Measurements from ENCODE around the gene EHMT1. TPM values are rescaled to one million over a fixed set of nuclear protein-coding genes. Genes with fewer than 3 reads are reported as not detected.

The EHMT1 gene
- total RNA-seq: 10 to 100 TPM; 71.6 to 78.2 (median 74.2) TPM

DNA sequence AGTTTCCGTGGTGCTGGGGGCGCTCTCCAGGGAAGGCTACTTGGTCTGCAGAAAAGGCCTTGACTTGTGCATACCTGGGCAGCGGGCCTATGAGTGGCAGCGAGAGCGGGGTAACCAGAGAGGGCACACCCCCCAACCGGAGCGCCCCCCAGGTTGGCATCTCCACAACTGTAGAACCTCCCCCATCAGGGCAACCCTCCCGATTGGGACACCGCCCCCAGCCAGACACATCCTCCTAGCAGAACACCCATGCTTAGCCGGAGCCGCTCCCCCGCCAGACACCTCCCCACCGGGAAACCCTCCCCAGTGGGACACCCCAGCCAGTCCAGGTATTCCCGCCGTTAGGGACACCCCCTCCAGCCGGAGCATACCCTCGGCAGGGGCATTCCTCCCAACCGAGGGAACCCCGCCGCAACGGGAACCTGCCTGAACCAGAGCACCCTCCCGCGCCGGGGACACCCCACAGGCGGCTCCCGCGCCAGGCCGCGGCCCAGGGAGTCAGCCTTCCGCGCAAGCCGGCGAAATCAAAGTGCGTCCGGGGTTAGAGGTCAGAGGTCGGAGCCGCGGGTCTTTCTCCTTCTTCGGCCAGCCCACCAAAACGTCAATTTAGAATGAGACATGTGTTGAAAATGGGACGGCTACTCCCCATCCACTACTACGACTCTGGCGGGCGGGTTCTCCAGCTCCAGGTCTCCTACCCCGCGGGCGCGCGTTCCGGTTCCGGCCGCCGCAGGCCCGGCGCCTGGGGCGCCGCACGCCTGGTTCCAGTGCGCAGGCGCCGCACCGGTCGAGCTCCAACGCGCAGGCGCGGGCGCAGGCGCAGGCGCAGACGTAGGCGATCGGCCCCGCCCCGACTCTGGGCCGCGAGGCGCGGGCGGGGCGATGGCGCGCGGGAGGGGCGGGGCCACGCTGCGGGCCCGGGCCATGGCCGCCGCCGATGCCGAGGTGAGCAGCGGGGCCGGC, at the start of gene EHMT1:
TSS of gene EHMT1 (plus strand) at position 901 of the 963 bp plus-strand sequence. CDS start at position 925, 24 bp downstream.
- intact Hi-C loops (cut with DNase I): no loop called here
- Histone ChIP-seq H3K36me3 (peaks cover 10 to 38% (median 34%) of the 10 kb centered on the region in 4 donors), H3K4me1 (peaks cover 38 to 61% (median 52%) of the 10 kb centered on the region in 4 donors), H3K4me3 (peak within 1 kb of the TSS; percentile 81 to 99 (median 90)), H3K27me3 (no peaks in the 10 kb centered on the region), H3K9me3 (no peaks in the 10 kb centered on the region), H3K27ac (replicated peaks in 1 of 4) (peak within 1 kb of the TSS; percentile 86 to 94 (median 92))
- no peak for DNase-seq (ENCODE audit: extremely low spot score)
- TF ChIP-seq POLR2AphosphoS5 (IDR thresholded peaks at IDR 0.05) (peak; percentile 52 to 78), EP300 (IDR thresholded peaks at IDR 0.05) (no peak), POLR2A (IDR thresholded peaks at IDR 0.05; ENCODE audit: low read depth) (peak; percentile 7)
- TF ChIP-seq, protein P1, sequence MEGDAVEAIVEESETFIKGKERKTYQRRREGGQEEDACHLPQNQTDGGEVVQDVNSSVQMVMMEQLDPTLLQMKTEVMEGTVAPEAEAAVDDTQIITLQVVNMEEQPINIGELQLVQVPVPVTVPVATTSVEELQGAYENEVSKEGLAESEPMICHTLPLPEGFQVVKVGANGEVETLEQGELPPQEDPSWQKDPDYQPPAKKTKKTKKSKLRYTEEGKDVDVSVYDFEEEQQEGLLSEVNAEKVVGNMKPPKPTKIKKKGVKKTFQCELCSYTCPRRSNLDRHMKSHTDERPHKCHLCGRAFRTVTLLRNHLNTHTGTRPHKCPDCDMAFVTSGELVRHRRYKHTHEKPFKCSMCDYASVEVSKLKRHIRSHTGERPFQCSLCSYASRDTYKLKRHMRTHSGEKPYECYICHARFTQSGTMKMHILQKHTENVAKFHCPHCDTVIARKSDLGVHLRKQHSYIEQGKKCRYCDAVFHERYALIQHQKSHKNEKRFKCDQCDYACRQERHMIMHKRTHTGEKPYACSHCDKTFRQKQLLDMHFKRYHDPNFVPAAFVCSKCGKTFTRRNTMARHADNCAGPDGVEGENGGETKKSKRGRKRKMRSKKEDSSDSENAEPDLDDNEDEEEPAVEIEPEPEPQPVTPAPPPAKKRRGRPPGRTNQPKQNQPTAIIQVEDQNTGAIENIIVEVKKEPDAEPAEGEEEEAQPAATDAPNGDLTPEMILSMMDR (IDR thresholded peaks at IDR 0.05): no peak
- 2% methylated on average over 30 of the region's 94 CpGs for WGBS

DNA sequence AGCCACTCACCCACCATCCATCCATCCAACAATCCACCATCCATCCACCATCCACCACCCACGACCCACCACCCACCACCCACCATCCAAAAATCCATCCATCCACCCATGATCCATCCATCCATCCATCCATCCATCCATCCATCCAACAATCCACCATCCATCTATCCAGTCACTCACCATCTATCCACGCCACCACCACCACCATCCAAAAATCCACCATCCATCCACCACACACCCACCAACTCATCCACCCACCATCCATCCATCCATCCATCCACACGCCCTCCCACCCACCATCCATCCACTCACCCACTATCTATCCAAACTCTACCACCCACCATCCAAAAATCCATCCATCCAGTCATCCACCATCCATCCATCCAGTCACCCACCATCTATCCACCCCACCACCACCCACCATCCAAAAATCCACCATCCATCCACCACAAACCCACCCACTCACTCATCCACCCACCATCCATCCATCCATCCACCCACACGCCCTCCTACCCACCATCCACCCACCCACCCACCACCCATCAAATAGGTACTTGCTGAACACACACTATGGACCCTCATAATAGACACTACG, 49.1 kb upstream of the EHMT1 start:
- Histone ChIP-seq H3K9me3 (no peaks in the 10 kb centered on the region), H3K4me1 (peaks cover 0 to 3% (median under 1%) of the 10 kb centered on the region in 4 donors), H3K36me3 (peaks cover 26 to 55% (median 38%) of the 10 kb centered on the region in 4 donors), H3K27ac (replicated peaks in 1 of 4) (no peak overlapping the region), H3K4me3 (no peak overlapping the region), H3K27me3 (no peaks in the 10 kb centered on the region)
- 97% methylated on average over 5 of the region's 5 CpGs for WGBS
- TF ChIP-seq EP300 (IDR thresholded peaks at IDR 0.05) (no peak), POLR2A (IDR thresholded peaks at IDR 0.05; ENCODE audit: low read depth) (no peak), POLR2AphosphoS5 (IDR thresholded peaks at IDR 0.05) (no peak)
- TF ChIP-seq, protein P1 (IDR thresholded peaks at IDR 0.05): no peak
- intact Hi-C loops (cut with DNase I): no loop called here
- DNase-seq (ENCODE audit: extremely low spot score): no peak

DNA sequence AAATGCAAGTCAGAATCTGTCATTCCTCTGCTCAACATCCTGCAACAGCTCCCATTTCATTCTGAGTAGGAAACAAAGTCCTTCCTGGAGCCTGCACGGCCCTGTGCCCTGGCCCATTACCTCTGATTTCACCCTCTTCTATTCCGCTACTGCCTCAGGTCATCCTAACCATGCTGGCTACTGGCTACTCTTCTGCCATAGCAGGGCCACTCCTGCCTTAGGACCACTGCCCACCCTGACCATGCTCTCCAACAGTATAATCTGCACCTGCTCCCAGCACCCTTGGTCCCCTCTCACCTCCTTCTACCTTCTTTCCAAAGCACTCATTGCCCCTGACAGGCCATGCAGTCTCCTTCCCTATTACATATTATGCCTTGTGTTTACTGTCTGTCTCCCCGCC, 48.2 kb upstream of the EHMT1 start:
- Histone ChIP-seq H3K27me3 (no peaks in the 10 kb centered on the region), H3K4me1 (peaks cover 0 to 11% (median 9%) of the 10 kb centered on the region in 4 donors), H3K4me3 (no peak overlapping the region), H3K9me3 (no peaks in the 10 kb centered on the region), H3K36me3 (peaks cover 24 to 61% (median 42%) of the 10 kb centered on the region in 4 donors), H3K27ac (replicated peaks in 1 of 4) (no peak overlapping the region)
- no peak for DNase-seq (ENCODE audit: extremely low spot score)
- TF ChIP-seq EP300 (IDR thresholded peaks at IDR 0.05) (no peak), POLR2AphosphoS5 (IDR thresholded peaks at IDR 0.05) (no peak), POLR2A (IDR thresholded peaks at IDR 0.05; ENCODE audit: low read depth) (no peak)
- TF ChIP-seq, protein P1 (IDR thresholded peaks at IDR 0.05): no peak
- intact Hi-C loops (cut with DNase I): no loop called here
- 96% methylated on average over 3 of the region's 3 CpGs for whole genome bisulfite sequencing

DNA sequence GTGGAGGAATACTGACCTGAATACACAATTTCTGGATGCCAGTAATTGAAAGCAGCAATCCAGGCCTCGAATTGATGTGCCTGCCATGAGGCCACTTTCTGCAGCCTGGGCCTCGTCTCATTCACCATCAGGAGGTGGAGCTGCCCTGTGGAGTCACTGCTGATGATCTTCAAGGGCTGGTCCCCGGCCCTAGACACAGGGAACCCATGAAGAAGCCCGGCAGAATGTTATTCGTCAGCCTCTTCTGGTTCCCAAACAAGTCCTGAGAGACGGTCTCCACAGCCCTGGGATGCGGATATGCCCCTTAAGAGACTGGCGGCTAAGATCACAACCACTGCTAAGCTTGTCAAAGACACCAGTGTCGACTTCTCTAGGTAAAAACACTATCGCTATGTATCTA, 44.6 kb upstream of the EHMT1 start:
- peaks cover 24 to 66% (median 47%) of the 10 kb centered on the region in 4 donors for H3K36me3 ChIP-seq
- H3K4me1 ChIP-seq: peaks cover 27 to 40% (median 39%) of the 10 kb centered on the region in 4 donors
- no peak for DNase-seq (ENCODE audit: extremely low spot score)
- TF ChIP-seq POLR2A (IDR thresholded peaks at IDR 0.05; ENCODE audit: low read depth) (no peak), POLR2AphosphoS5 (IDR thresholded peaks at IDR 0.05) (no peak)
- TF ChIP-seq, protein P1 (IDR thresholded peaks at IDR 0.05): no peak
- no peak overlapping the region for H3K4me3 ChIP-seq
- no peaks in the 10 kb centered on the region for H3K27me3 ChIP-seq
- no peak overlapping the region for H3K27ac ChIP-seq (replicated peaks in 1 of 4)
- WGBS: 87% methylated on average over 3 of the region's 10 CpGs
- intact Hi-C loops (cut with DNase I): no loop called here
- H3K9me3 ChIP-seq: no peaks in the 10 kb centered on the region

Data from esophagus muscularis mucosa (tissue), 4 donors.